ENCODE data around the gene RNF167. TPM values are rescaled to one million over a fixed set of nuclear protein-coding genes. Genes with fewer than 3 reads are reported as not detected.

RNF167 gene
- total and polyA plus RNA-seq, 2 of the 4 experiments (the other 2 are of a cell fraction) = 13.1 to 79.5 TPM

DNA sequence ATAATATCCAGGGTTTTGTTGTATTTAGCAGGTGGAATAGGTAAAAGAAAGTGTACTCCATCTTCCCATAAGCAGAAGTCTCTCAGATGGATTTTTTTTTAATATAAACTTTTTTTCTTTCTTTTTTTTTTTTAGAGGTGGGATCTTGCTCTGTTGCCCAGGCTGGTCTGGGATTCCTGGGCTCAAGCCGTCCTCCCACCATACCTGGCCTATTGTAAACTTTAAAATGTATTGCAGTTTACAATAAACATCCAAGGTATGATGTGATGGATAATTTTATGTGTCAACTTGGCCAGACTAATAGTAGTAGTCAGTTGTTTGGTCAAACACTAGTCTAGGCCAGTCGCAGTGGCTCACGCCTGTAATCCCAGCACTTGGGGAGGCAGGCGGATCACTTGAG is 18.7 kb upstream of the RNF167 start:
- H3K4me3 ChIP-seq (ENCODE audit: insufficient read depth, low read depth, low read length) = no peak overlapping the region
- no peak overlapping the region for H3K4ac ChIP-seq (ENCODE audit: low read depth, low read length)
- dilution Hi-C loops (cut with HindIII; ENCODE audit: low sequenced_read_pairs, unreplicated experiment) = no loop called here
- in situ Hi-C loops (cut with MboI; ENCODE audit: low sequenced_read_pairs) = no loop called here
- H3K56ac ChIP-seq (ENCODE audit: extremely low read depth, insufficient read depth, low read length) = no peak overlapping the region
- no peaks in the 10 kb centered on the region for H4K20me1 ChIP-seq (ENCODE audit: insufficient read depth, low read length)
- no peak overlapping the region for H3K4me2 ChIP-seq (ENCODE audit: low read depth, low read length)
- no peak for DNase-seq
- no peak overlapping the region for H2AFZ ChIP-seq (replicated peaks; ENCODE audit: low read length, poor library complexity)
- no peak overlapping the region for H2BK15ac ChIP-seq (ENCODE audit: low read depth, low read length)
- H3K18ac ChIP-seq (ENCODE audit: low read depth, low read length) = no peak overlapping the region
- H3K9me1 ChIP-seq (ENCODE audit: insufficient read depth, low read length) = no peaks in the 10 kb centered on the region
- H3K36me3 ChIP-seq (ENCODE audit: control insufficient read depth, insufficient read depth, low read length) = no peaks in the 10 kb centered on the region
- no peaks in the 10 kb centered on the region for H3K27me3 ChIP-seq (ENCODE audit: control insufficient read depth, insufficient read depth, low read length)
- no peak overlapping the region for H3K9ac ChIP-seq (ENCODE audit: low read depth, low read length)
- ChIA-PET CTCF (interaction anchor here (1.4 kb wide), 1 partner anchor 18 kb away, joined by 4 read pairs; the partner anchor contains the start of gene CHRNE), POLR2A (ENCODE audit: unreplicated experiment) (interaction anchor here (0.7 kb wide), 1 partner anchor 111 kb away, joined by 6 read pairs; no protein-coding TSS in a partner anchor)
- no peak overlapping the region for H2BK120ac ChIP-seq (ENCODE audit: low read depth, low read length)
- no peaks in the 10 kb centered on the region for H3K79me1 ChIP-seq (ENCODE audit: low read depth in 1 of 2, low read length in 2 of 2)
- no peak overlapping the region for H4K91ac ChIP-seq (ENCODE audit: insufficient read depth, low read depth, low read length)
- WGBS, 2 experiments (ENCODE audit: extremely low coverage in 2 of 2, insufficient read length in 1 of 2) = no CpG with 5 or more reads among the region's 4 CpGs
- H3K4me1 ChIP-seq (ENCODE audit: control insufficient read depth, insufficient read depth, low read length) = 0 out of 2 replicates have a peak, but pooled peaks cover 2% of the 10 kb centered on the region
- no peak overlapping the region for H3K23ac ChIP-seq (ENCODE audit: low read depth, low read length)
- no peak overlapping the region for H2AK9ac ChIP-seq (replicated peaks; ENCODE audit: low read depth, low read length, poor library complexity)
- BruUV-seq (replicated peaks) = no TSS peak
- no peak overlapping the region for H4K8ac ChIP-seq (ENCODE audit: low read depth in 2 of 2, low read length in 2 of 2)
- H4K5ac ChIP-seq (ENCODE audit: low read depth, low read length) = no peak overlapping the region
- H3K9me3 ChIP-seq (ENCODE audit: control insufficient read depth, insufficient read depth, low read length) = no peaks in the 10 kb centered on the region
- TF ChIP-seq MAZ (IDR thresholded peaks at IDR 0.05; ENCODE audit: borderline replicate concordance, low read depth, low read length) (no peak), MXI1 (IDR thresholded peaks at IDR 0.05; ENCODE audit: borderline replicate concordance, low read depth, low read length) (no peak), CEBPB (IDR thresholded peaks at IDR 0.05; ENCODE audit: low read depth, low read length) (no peak), RAD21 (IDR thresholded peaks at IDR 0.05; ENCODE audit: low read length) (no peak), MAFK (IDR thresholded peaks at IDR 0.05; ENCODE audit: low read depth, low read length) (no peak), POLR2A (IDR thresholded peaks at IDR 0.05; ENCODE audit: low read depth, low read length) (no peak), RFX5 (IDR thresholded peaks at IDR 0.05; ENCODE audit: low read depth, low read length) (no peak), NFE2L2 (IDR thresholded peaks at IDR 0.05; ENCODE audit: low read depth, low read length) (no peak)
- TF ChIP-seq, protein P1, sequence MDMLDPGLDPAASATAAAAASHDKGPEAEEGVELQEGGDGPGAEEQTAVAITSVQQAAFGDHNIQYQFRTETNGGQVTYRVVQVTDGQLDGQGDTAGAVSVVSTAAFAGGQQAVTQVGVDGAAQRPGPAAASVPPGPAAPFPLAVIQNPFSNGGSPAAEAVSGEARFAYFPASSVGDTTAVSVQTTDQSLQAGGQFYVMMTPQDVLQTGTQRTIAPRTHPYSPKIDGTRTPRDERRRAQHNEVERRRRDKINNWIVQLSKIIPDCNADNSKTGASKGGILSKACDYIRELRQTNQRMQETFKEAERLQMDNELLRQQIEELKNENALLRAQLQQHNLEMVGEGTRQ (IDR thresholded peaks at IDR 0.05; ENCODE audit: low read depth, low read length) = no peak
- no peak for ATAC-seq (ENCODE audit: low read depth)
- intact Hi-C loops (cut with micrococcal nuclease) = no loop called here
- no peak overlapping the region for H3K14ac ChIP-seq (replicated peaks; ENCODE audit: low read depth, low read length)
- H2AK5ac ChIP-seq (ENCODE audit: low read depth, low read length) = no peak overlapping the region
- H2BK20ac ChIP-seq (ENCODE audit: low read depth, low read length) = no peak overlapping the region
- no peak overlapping the region for H2BK5ac ChIP-seq (ENCODE audit: low read depth, low read length, poor library complexity, severe bottlenecking)
- H3K27ac ChIP-seq (ENCODE audit: insufficient read depth, low read length) = no peak overlapping the region
